ENCODE results near the gene EYA2. TPM values are rescaled to one million over a fixed set of nuclear protein-coding genes. Genes with fewer than 3 reads are reported as not detected.

The EYA2 gene
- total RNA-seq, 1 donor from 2014 or later: 0.62 TPM

DNA sequence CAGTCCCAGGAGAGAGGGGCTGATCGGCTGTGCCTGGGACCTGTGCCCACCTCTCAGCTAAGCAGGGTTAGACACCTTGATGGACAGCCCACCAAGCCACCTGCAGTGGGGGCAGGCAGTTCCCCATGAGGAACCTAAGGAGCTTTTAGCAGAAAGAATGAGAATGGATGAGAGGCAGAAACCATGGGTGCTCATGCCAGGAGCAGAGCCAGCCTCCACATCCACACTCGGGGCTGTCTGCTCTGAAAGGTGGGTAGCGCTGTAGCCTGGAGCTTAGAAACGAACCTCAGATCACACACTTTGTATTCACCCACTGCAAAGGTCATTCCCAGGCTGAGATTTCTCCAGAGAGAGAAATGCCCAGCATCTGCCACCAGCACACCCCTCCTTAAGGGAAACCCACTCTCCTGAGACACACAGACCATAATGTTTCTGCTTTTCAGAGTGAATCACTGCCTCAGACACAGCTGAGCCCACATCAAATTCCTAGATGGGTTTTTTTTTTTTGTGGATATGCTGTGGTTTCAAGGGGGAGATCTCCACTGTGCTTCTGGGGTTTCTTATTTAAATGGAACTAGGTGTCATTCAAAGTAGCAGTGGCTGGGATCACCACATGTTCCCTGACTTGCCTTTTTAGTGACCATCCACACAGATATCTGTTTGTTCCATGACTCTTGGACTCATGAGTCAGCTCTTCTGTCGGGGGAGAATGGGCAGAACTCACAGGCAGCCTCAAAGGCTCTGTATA, 218.9 kb downstream of the EYA2 start:
- ChIA-PET POLR2A (no interaction called here), CTCF (no interaction called here)
- peaks cover 9% of the 10 kb centered on the region for H3K27me3 Mint-ChIP-seq
- TF ChIP-seq, protein P1, sequence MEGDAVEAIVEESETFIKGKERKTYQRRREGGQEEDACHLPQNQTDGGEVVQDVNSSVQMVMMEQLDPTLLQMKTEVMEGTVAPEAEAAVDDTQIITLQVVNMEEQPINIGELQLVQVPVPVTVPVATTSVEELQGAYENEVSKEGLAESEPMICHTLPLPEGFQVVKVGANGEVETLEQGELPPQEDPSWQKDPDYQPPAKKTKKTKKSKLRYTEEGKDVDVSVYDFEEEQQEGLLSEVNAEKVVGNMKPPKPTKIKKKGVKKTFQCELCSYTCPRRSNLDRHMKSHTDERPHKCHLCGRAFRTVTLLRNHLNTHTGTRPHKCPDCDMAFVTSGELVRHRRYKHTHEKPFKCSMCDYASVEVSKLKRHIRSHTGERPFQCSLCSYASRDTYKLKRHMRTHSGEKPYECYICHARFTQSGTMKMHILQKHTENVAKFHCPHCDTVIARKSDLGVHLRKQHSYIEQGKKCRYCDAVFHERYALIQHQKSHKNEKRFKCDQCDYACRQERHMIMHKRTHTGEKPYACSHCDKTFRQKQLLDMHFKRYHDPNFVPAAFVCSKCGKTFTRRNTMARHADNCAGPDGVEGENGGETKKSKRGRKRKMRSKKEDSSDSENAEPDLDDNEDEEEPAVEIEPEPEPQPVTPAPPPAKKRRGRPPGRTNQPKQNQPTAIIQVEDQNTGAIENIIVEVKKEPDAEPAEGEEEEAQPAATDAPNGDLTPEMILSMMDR (IDR thresholded peaks at IDR 0.05): no peak
- H3K4me3 Mint-ChIP-seq: no peak overlapping the region
- intact Hi-C loops (cut with micrococcal nuclease): no loop called here
- DNase-seq (no peak), ATAC-seq (ENCODE audit: low read depth) (no peak)
- no peaks in the 10 kb centered on the region for H3K36me3 Mint-ChIP-seq (ENCODE audit: low read depth)
- no peak overlapping the region for H3K27ac Mint-ChIP-seq
- no peaks in the 10 kb centered on the region for H3K4me1 Mint-ChIP-seq
- H3K9me3 Mint-ChIP-seq: peaks cover 8% of the 10 kb centered on the region

DNA sequence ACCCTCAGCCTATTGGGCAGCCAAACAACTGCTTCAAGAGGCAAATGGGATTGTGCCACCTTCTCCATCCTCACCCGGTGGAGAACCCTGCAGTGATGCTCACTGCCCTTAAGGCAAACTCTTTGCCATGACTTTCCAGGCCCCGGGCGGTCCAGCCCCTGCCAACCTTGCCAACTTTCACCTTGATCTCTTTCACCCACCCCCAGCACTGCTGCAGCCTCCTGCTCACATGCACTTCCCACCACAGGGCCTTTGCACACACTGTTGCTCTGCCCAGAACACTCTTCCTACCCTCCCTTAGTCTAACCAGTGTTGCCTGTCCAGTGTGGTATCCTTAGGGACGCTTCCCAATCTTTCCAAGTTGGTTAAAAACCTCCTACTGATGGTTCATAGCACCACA, 221.1 kb downstream of the EYA2 start:
- ChIA-PET CTCF (no interaction called here), POLR2A (no interaction called here)
- ATAC-seq (ENCODE audit: low read depth) (no peak), DNase-seq (no peak)
- H3K4me3 Mint-ChIP-seq: no peak overlapping the region
- H3K4me1 Mint-ChIP-seq: no peaks in the 10 kb centered on the region
- H3K36me3 Mint-ChIP-seq (ENCODE audit: low read depth): no peaks in the 10 kb centered on the region
- no peak overlapping the region for H3K27ac Mint-ChIP-seq
- TF ChIP-seq, protein P1 (IDR thresholded peaks at IDR 0.05): no peak
- H3K27me3 Mint-ChIP-seq: peaks cover 15% of the 10 kb centered on the region
- H3K9me3 Mint-ChIP-seq: peaks cover 8% of the 10 kb centered on the region
- intact Hi-C loops (cut with micrococcal nuclease): no loop called here

- Mint-ChIP-seq H3K4me3 (no peak overlapping the region), H3K4me1 (no peaks in the 10 kb centered on the region), H3K27ac (no peak overlapping the region), H3K9me3 (no peaks in the 10 kb centered on the region), H3K36me3 (ENCODE audit: low read depth) (no peaks in the 10 kb centered on the region), H3K27me3 (peaks cover 15% of the 10 kb centered on the region)
- TF ChIP-seq, protein P1 (IDR thresholded peaks at IDR 0.05): no peak
- intact Hi-C loops (cut with micrococcal nuclease): no loop called here
- CTCF ChIA-PET: no interaction called here
- ATAC-seq (ENCODE audit: low read depth) (no peak), DNase-seq (no peak)
- POLR2A ChIA-PET: no interaction called here
Observed at GRCh38 chr20:47117371-47117770, 222.7 kb downstream of the EYA2 start.

DNA sequence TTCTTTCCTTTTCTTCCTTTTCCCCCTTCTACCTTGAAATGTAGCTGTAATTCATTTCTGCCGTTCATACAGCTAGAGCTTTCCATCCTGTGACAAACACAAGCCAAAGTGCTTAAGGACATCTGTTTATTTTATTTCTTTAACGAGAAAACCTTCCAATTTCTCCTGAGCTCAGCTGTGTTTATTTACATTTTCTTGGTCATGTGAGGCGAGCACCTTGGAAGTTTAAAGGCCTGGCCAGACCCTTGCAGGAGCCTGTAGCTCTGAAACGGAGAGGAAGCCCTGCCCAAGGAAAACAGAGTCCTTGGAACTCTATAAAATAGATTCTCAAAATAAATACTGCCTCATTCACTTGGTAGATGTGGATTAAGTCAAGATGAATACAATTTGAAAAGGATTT, 223.1 kb downstream of the EYA2 start:
- ATAC-seq (ENCODE audit: low read depth) (no peak), DNase-seq (no peak)
- CTCF ChIA-PET: no interaction called here
- TF ChIP-seq, protein P1 (IDR thresholded peaks at IDR 0.05): no peak
- Mint-ChIP-seq H3K4me1 (no peaks in the 10 kb centered on the region), H3K27me3 (peaks cover 15% of the 10 kb centered on the region), H3K27ac (no peak overlapping the region), H3K36me3 (ENCODE audit: low read depth) (no peaks in the 10 kb centered on the region), H3K4me3 (no peak overlapping the region), H3K9me3 (no peaks in the 10 kb centered on the region)
- POLR2A ChIA-PET: no interaction called here
- intact Hi-C loops (cut with micrococcal nuclease): no loop called here

DNA sequence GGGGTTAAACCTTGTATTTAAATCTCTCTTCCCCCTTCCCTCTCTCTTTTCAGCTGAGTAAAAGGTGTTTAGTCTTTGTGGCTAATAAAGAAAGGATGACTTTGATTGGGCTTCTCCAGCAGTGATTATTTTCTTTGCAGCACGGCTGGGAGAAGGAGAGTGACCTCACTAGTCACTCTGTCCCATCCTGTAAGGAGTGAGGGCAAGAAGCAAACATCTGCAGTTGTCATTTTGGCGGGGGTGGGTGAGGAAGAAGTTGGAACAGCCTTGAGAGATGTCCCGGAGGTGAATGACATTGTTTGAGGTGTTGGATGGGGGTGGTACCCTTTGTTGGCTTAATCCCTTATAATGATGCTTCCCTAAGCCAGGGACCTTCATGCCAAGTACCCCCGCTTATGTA, 223.6 kb downstream of the EYA2 start:
- no peaks in the 10 kb centered on the region for H3K9me3 Mint-ChIP-seq
- ATAC-seq (ENCODE audit: low read depth) (no peak), DNase-seq (no peak)
- no peaks in the 10 kb centered on the region for H3K36me3 Mint-ChIP-seq (ENCODE audit: low read depth)
- H3K4me1 Mint-ChIP-seq: no peaks in the 10 kb centered on the region
- TF ChIP-seq, protein P1 (IDR thresholded peaks at IDR 0.05): no peak
- H3K27me3 Mint-ChIP-seq: peaks cover 17% of the 10 kb centered on the region
- H3K27ac Mint-ChIP-seq: no peak overlapping the region
- no peak overlapping the region for H3K4me3 Mint-ChIP-seq
- ChIA-PET POLR2A (no interaction called here), CTCF (no interaction called here)
- intact Hi-C loops (cut with micrococcal nuclease): no loop called here
